Frontal cortex (tissue), 4 donors: ENCODE data around the gene EOLA2. TPM values are rescaled to one million over a fixed set of nuclear protein-coding genes. Genes with fewer than 3 reads are reported as not detected.
"Not testable (repeated sequence)": the region's sequence is repeated elsewhere in the genome, so short reads cannot be mapped to it uniquely, and the experiment has no call there.

Experiments
- DNase-seq, 2 donors: peaks; one replicate each; pipeline ENCODE4 v3.0.0; 2012; ENCODE audit warnings: low spot score in 2 of 2
- FAIRE-seq: peaks from 2 replicates; lab custom pipeline; 2012; peaks lifted over from hg19 to GRCh38; lab: Jason Lieb, UNC
- total RNA-seq: library from RNA; depleted of rRNA; stranded (reverse); fragments of >200 nt; gene quantifications from one replicate; pipeline ENCODE4 v1.2.3, GENCODE V29; 2014
- donor health status: control.
- donor health status: control.
- donor health status: control.

Gene EOLA2
- total RNA-seq, 1 donor from 2014 or later = 13.5 TPM

- FAIRE-seq, DNase-seq: not testable (repeated sequence)
These were observed 963 bp downstream of the EOLA2 start for GRCh38 chrX:149937328-149937727.

DNA sequence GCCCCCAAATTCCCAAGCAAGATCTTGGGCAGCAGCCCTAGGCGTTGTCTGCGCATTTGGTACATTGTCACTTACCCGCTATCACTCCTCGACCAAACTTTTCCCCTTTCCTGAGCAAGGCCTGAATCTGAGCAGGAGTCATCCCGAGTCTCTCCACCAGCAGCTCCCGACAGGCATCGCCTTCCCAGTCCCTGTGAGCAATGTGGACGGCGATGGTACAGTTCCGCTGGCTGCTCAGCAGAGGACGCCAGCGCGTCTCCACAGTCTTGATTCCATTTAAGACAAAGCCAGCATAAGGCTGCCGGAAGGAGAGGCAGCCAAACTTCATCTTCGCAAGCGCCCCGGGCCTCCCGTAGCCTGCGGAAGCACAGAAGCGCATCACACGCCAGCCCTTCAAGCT, 4.7 kb downstream of the EOLA2 start:
- not testable (repeated sequence) for FAIRE-seq, DNase-seq

- FAIRE-seq, DNase-seq: not testable (repeated sequence)
These were observed 5.3 kb downstream of the EOLA2 start for GRCh38 chrX:149932970-149933369.

DNA sequence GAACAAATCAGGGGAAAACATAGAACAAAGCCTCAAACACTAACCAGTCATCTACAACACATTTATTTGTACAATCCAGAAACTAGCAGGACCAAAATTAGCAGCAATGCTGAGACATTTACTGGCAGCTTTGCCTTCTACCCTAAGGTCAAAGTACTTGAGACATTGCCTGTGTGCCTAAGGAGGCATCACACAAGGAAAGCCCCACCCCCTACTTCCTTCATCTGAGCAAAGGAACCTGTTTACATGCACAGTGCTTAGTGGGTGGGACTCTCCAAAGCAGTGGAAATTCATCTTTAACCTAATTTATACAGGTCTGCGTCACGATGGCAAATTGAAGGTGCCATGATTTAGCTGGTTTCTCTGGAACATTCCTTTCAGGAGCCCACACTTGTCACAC, 6.1 kb downstream of the EOLA2 start:
- not testable (repeated sequence) for DNase-seq, FAIRE-seq

- FAIRE-seq, DNase-seq: not testable (repeated sequence)
These were observed 6.9 kb downstream of the EOLA2 start for GRCh38 chrX:149931355-149931754.

DNA sequence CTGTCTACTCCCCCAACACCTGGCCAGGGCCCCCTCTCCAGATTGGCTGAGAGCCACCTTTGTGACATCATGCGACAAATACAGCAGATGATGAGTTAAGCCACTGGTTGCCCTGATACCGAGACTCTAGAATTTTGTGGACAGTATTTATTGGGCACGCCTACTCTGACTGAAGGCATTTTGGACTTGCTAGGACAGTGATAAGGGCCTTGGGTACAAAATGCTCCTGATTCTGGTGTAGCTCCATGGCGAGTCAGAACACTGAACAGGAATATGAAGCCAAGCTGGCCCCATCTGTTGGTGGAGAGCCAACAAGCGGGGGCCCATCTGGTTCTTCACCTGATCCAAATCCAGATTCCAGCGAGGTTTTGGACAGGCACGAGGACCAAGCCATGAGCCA, 8.9 kb downstream of the EOLA2 start, which contains the start of gene HSFX4:
Gene HSFX4 (plus strand): TSS at position 174 of the 400 bp plus-strand sequence. CDS start 72 bp downstream, at position 246.
- not testable (repeated sequence) for FAIRE-seq, DNase-seq

- not testable (repeated sequence) for DNase-seq, FAIRE-seq
These were observed 9.7 kb downstream of the EOLA2 start for GRCh38 chrX:149928635-149929034.

DNA sequence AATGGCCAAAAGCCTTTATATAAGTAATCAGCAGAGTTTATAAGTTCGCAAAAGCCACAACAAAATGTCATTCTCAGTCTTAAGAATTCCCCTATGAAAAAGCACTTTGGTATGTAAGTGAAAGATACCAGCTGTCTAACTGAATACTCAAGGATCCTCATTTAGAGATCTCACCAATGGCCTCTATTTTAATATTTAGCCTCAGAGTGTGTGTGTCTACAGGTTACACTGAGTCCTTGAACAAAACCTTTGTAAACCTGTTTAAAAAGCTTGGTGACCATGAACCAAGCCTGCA, 10.4 kb downstream of the EOLA2 start:
- FAIRE-seq, DNase-seq: not testable (repeated sequence)

DNA sequence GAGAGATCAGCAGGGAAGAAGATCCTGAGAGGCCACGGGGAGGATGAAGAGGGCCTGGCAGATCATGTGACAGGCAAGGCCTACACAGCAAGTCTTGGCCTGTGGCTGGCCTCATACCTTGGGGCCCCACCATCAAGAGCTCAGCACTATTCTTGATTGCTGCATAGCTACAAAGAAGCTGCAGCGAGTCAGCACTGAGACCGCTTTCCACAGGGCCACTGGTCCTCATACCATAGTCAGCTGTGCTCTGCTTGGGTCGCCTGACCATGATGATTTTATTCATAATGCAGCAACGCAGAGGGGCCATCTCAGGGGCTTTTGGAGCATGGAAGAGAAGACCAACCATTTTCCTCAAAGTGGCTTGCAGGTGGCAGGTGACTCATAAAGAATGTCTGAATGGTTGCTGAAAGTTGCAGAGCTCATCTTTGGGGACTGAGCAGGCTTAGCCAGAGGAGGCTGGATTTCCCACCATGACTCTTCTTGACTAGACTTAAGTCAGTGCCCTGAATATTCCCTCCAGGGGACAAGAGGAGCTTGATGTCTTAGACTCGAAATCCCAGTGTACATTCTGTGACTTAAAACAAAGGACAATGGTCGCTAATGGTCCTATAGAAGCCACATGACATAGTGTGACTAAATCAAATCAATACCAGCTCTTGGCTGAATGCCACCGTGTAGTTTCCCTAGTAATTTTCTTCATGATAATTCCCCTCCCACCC, 10.9 kb downstream of the EOLA2 start:
- DNase-seq = not testable (repeated sequence)

DNA sequence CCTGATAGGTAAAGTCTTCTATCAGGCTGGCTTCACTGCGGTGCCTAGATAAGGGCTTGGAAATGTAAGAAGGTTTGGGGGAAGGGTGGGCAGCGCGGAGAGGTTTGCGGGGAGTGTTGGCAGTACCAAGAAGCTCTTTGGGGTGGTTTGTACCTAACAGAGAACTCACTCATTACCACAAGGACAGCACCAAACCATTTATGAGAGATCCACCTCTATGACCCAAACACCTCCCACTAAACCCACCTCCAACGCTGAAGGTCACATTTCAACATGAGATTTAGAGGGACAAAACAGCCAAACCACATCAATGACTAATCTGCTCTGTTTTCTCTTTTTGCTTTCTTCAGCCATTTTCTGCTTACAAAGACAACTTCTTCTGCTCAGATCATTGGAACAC, 13.9 kb downstream of the EOLA2 start:
- not testable (repeated sequence) for FAIRE-seq, DNase-seq

More for the DNA sequence above, 10.9 kb downstream of the EOLA2 start:
- FAIRE-seq = not testable (repeated sequence)

DNA sequence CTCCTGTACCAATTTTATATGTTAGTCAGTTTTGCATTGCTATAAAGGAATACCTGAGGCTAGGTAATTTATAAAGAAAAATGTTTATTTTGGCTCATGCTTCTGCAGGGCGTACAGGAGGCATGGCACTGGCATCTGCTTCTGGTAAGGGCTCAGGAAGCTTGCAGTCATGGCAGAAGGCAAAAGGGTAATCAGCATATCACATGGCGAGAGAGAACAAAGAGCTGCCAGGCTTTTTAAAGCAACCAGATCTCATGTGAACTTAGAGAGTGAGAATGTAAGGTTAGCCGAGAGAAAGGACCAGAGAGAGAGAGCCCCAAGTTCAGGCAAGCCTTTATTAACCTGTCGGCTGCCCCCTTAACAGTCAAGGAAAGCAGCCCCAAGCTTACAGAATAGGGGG, 14.5 kb downstream of the EOLA2 start:
- not testable (repeated sequence) for DNase-seq, FAIRE-seq

DNA sequence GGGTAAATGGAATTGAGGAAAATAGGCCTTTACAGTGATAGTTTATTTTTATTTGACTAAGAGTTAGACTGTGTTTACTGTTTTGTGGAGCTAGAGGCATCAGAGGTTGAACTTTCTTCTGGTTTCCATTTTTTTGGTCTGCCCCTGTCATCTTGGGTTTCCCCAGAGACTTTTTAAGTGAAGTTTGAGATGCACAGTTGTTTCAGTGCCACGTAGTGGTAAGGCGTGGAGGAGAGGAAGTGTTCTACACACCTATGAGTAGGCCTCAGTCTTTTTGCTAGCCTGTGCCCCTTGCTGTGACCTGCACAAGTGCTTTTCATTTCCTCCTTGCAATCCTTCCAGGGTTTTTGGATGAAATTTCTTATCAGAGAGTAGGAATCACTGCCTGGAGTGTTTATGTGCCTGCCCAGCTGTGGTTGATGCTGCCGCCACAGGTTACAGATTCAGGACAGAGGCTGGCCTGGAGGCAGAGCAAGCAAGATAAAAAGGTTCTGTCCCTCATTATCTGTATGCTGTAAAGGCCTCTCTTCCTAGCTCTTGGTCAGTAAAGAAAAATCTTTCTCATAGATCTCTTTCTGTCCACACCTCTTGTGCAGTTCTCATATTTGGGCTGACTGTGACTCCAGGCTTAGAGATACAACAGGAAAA, 21.4 kb downstream of the EOLA2 start:
- FAIRE-seq (no peak), DNase-seq (no peak)

DNA sequence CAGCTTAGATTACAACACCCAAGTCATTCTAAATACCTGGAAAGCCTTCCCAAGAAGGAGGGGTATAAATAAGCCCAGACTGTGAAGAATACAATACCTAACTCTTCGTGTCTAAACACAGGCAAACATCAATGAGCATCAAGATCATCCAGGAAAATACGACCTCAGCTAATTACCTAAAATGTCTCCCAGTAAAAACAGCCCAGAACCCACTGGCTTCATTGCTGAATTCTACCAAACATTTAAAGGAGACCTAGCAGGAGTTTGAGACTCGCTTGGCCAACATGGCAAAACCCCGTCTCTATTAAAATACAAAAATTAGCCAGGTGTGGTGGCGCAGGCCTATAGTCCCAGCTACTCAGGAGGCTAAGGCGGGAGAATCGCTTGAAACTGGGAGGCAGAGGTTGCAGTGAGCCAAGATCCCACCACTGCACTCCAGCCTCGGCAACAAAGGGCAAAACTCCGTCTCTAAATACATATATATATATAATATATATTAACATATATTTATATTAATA, 28.1 kb downstream of the EOLA2 start:
- FAIRE-seq = no peak

GRCh38 chrX:149909324-149910177, 28.7 kb downstream of the EOLA2 start:
- no peak for FAIRE-seq
- DNase-seq = no peak

More for the DNA sequence above, 28.1 kb downstream of the EOLA2 start:
- no peak for DNase-seq

DNA sequence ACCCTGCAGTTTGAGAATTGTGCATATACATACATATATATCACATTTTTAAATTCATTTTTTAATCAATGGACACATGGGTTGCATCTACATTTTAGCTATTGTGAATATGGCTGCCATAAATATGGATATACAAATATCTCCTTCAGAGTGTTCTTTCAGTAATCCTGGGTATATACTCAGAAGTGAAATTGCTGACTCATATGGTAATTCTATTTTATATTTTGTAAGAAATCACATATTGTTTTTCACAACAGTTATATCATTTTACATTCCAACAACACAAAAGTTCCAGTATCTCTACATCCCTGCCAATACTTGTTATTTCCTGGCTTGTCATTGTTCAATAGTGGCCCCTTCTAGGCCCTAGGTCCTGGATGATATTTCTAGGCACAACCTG, 29.6 kb downstream of the EOLA2 start:
- DNase-seq = no peak
- FAIRE-seq = no peak

DNA sequence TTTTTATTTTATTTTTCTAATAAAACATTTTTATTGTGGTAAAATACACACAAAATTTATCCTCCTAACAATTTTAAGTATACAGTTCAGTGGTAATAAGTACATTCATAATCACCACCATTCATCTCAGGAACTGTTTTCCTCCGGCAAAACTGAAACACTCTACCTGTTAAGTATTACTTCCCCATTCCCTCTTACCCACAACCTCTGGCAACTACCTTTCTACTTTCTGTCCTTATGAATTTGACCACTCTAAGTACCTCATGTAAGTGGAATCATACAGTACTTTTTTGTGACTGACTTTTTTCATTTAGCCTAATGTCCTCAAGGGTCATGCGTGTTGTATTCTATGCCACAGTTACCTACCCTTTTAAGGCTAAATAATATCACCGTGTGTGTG, 30.0 kb downstream of the EOLA2 start:
- DNase-seq (no peak), FAIRE-seq (no peak)

DNA sequence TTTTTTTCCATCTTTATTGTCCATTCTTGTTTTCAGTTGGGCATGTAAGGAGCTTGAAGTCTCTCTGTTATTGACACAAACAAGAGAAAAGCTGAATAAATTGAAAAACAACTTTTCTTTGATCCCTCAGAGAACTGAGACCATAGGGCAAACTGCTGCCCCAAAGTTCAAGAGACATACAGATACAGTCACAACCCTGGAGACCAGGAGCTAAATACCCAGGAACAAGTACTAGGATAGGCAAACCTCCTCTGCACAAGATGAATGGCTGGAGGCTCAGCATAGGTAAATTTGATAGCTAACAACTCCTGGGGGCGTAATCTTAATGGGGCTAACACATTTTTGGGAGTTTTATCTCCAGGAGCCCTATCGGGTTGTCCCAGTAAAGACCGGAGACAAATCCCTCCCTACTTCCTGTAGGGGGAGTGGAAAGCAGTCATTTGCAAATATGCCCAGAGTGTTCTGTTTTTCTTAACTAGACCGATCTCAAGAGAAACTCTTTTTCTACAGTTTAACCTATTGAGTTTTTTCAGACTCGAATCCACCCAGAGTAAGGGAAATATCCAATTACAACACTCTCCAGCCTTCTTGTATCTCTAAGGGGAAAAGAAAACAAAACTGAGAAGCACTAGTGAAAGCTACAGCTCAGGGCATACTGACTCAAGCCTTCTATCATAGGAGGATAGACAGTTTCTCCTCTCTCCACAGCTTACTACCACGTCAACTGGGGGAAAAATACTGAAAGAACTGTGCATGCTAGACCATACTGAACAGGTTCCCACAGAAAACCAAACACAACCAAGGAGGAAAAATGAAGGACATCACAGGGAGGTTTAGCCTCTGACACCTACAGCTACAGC, 34.2 kb downstream of the EOLA2 start:
- DNase-seq (no peak), FAIRE-seq (no peak)

DNA sequence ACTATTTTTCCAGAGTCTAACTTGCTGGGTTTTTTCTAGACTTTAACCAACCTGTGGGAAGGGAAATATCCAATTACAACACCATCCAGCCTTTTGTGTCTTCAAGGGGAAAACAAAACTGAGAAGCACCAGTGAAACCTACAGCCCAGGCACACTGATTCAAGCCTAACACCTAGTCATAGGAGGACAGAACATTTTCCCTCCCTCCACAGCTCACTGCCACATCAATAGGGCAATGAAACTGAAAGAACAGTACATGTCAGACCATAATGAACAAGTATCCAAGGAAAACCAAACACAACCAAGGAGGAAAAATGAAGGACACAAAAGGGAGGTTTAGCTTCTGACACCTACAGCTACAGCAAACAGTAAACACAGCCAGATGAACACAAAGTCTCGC, 39.7 kb downstream of the EOLA2 start:
- FAIRE-seq = no peak
- DNase-seq = no peak

GRCh38 chrX:149890828-149891227, 47.5 kb downstream of the EOLA2 start:
- FAIRE-seq, DNase-seq: not testable (repeated sequence)
